Activated naive CD4-positive, alpha-beta T cell treated with anti-CD3 and anti-CD28 coated beads for 36 hours (primary cell): Measurements from ENCODE around the gene AP3B1. TPM values are rescaled to one million over a fixed set of nuclear protein-coding genes. Genes with fewer than 3 reads are reported as not detected.
A peak's percentile ranks its signal among the peaks of the same experiment; 100 is the strongest.

Experiments
- CTCF ChIA-PET: fragments of 350-600 bp; sonication (Branson Sonifier 250); formaldehyde crosslinking; loops from one replicate; lab custom pipeline; 2021; ENCODE audit warnings: antibody characterized with exemption; lab: Charles Lee
- DNase-seq: peaks from one replicate; pipeline ENCODE4 v3.0.0-alpha.2; 2020
- H3K27ac Mint-ChIP-seq: one replicate; pipeline ENCODE4 v1.8.0; 2021; ENCODE audit warnings: mild to moderate bottlenecking, mixed read lengths
- H3K27me3 Mint-ChIP-seq: one replicate; pipeline ENCODE4 v1.8.0; 2021; ENCODE audit warnings: low read depth, mixed read lengths
- H3K36me3 Mint-ChIP-seq: one replicate; pipeline ENCODE4 v1.8.0; 2021; ENCODE audit warnings: low read depth, mixed read lengths
- H3K4me1 Mint-ChIP-seq: one replicate; pipeline ENCODE4 v1.8.0; 2021; ENCODE audit warnings: low read depth, mixed read lengths
- H3K4me3 Mint-ChIP-seq: one replicate; pipeline ENCODE4 v1.8.0; 2021; ENCODE audit warnings: mild to moderate bottlenecking, moderate library complexity, mixed read lengths
- H3K9me3 Mint-ChIP-seq: one replicate; pipeline ENCODE4 v1.8.0; 2021; ENCODE audit warnings: mixed read lengths
- intact Hi-C: fragments of 100-400 bp; cut with micrococcal nuclease; formaldehyde crosslinking; loops from one replicate; pipeline ENCODE4 v1.15.1; 2023
- total RNA-seq, 2 experiments: library from RNA; stranded (reverse); gene quantifications; one replicate each; pipeline ENCODE4 v1.2.3, GENCODE V29; 2021

Gene AP3B1
- total RNA-seq, 2 experiments from 2014 or later = 29.9 to 33.0 TPM

DNA sequence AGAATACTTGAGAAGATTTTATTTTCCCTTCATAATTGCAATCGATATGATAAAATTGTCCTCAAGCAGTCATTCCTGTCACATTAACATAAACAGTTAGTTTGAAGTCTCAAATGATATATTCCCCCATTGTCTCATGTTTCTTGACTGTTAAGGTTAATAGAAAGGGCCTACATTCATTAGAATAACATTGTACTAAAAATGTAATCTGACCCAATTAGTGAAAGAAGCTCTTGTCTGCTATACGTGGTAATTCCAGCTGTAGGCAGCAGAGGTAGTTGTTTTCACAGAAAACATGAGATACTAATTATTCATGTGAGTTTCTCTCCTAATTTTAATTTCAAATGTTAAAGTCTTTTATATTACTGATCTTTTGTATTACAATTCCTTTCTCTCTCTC is 25.9 kb upstream of the AP3B1 start:
- intact Hi-C loops = loop anchor here (2.0 to 5.0 kb wide), 5 partner anchors 172 to 812 kb away; no protein-coding TSS in a partner anchor
- Mint-ChIP-seq H3K9me3 (no peaks in the 10 kb centered on the region), H3K4me1 (no peaks in the 10 kb centered on the region), H3K4me3 (no peak overlapping the region), H3K36me3 (no peaks in the 10 kb centered on the region), H3K27me3 (no peaks in the 10 kb centered on the region), H3K27ac (no peak overlapping the region)
- peak; percentile 22 for DNase-seq
- CTCF ChIA-PET = interaction anchor here (1.6 kb wide), 1 partner anchor 700 kb away, joined by 4 read pairs; no protein-coding TSS in a partner anchor

DNA sequence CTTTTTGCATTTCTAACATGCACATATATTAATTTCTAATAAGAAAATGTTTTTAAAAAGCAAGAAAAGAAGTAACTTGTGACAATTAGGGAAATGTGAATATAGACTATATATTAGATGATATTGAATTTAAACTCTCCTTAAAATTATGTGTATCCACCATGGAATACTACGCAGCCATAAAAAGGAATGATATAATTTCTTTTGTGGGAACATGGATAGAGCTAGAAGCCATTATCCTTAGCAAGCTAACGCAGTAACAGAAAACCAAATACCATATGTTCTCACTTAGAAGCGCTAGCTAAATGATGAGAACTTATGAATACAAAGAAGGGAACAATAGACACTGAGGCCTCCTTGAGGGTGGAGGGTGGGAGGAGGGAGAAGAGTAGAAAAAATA is 23.8 kb upstream of the AP3B1 start:
- H3K9me3 Mint-ChIP-seq = no peaks in the 10 kb centered on the region
- H3K27ac Mint-ChIP-seq = no peak overlapping the region
- intact Hi-C loops = no loop called here
- H3K36me3 Mint-ChIP-seq = no peaks in the 10 kb centered on the region
- CTCF ChIA-PET = no interaction called here
- H3K27me3 Mint-ChIP-seq = no peaks in the 10 kb centered on the region
- H3K4me1 Mint-ChIP-seq = no peaks in the 10 kb centered on the region
- no peak overlapping the region for H3K4me3 Mint-ChIP-seq
- DNase-seq = no peak

DNA sequence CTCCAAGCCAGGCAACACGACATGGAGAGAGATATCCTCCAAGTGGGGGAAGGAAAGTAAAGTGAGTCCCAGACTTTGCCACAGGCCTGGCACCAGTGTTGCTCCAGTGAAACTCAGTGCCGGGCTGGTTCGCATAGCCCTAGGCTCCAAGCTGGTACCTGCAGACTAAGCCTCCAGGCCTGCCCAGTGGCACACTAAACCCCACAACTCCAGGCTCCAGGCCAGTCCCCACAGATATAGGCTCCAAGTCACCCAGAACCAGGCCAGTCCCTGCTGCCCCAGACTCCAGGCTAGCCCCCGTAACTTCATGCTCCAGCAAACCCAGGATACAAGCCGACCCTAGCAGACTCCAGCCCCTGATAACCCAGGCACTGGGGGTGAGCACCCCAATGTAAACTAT is 23.0 kb upstream of the AP3B1 start:
- Mint-ChIP-seq H3K4me3 (no peak overlapping the region), H3K27me3 (no peaks in the 10 kb centered on the region), H3K9me3 (no peaks in the 10 kb centered on the region), H3K36me3 (no peaks in the 10 kb centered on the region), H3K27ac (no peak overlapping the region), H3K4me1 (no peaks in the 10 kb centered on the region)
- intact Hi-C loops = no loop called here
- no peak for DNase-seq
- CTCF ChIA-PET = no interaction called here

DNA sequence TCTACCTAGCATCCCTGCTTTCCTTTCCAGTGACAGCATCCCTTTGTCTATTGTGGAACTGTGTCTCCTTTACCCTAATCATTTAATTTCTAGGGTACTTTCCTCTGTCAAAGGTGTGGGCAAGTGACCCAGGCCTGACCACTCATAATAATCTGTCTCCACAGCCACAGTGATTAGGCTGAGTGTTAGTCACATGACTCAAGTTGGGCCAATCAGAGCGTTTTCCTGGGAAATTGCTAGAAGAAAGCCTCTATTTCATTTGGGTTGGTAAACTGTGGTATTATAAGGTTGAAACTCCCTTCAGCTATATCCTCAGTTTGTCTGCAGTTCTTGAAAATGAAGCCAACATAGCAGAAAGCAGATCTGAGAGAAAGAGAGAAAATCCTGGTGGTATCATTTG is 14.2 kb upstream of the AP3B1 start:
- CTCF ChIA-PET = no interaction called here
- no peak for DNase-seq

DNA sequence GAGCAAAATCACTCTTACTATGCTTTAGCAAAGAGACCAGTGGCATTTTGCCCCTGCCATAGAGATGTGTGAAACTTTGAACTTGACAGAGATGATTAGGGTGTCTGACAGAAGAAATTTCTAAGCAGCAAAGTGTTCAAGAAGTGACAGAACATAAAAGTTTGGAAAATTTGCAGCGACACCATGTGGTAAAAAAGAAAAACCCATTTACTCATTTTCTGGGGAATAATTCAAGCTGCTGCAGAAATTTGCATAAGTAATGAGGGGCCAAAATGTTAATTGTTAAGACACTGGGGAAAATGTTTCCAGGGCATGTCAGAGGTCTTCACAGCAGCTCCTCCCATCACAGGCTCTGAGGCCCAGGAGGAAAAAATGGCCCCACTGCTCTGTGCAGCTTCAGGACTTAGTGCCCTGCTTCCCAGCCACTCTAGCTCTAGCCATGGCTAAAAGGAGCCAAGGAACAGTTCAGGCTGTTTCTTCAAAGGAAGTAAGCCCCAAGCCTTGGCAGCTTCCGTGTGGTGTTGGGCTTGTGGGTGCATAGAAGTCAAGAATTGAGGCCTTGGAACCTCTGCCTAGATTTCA is 6.1 kb upstream of the AP3B1 start:
- H3K4me3 Mint-ChIP-seq = no peak overlapping the region
- H3K9me3 Mint-ChIP-seq = no peaks in the 10 kb centered on the region
- peaks cover 4% of the 10 kb centered on the region for H3K4me1 Mint-ChIP-seq
- H3K36me3 Mint-ChIP-seq = no peaks in the 10 kb centered on the region
- CTCF ChIA-PET = interaction anchor here (0.7 to 1.2 kb wide), 4 partner anchors 9 to 740 kb away, joined by 3 to 5 read pairs (median 4); no protein-coding TSS in a partner anchor
- no peak overlapping the region for H3K27ac Mint-ChIP-seq
- no peak for DNase-seq
- intact Hi-C loops = loop anchor here (1.0 kb wide), 1 partner anchor 740 kb away; no protein-coding TSS in a partner anchor
- peaks cover 3% of the 10 kb centered on the region for H3K27me3 Mint-ChIP-seq

More for the DNA sequence above, 14.2 kb upstream of the AP3B1 start:
- H3K27ac Mint-ChIP-seq = no peak overlapping the region
- no peaks in the 10 kb centered on the region for H3K36me3 Mint-ChIP-seq
- H3K27me3 Mint-ChIP-seq = peaks cover 6% of the 10 kb centered on the region
- no peaks in the 10 kb centered on the region for H3K9me3 Mint-ChIP-seq
- intact Hi-C loops = no loop called here
- no peak overlapping the region for H3K4me3 Mint-ChIP-seq
- no peaks in the 10 kb centered on the region for H3K4me1 Mint-ChIP-seq

DNA sequence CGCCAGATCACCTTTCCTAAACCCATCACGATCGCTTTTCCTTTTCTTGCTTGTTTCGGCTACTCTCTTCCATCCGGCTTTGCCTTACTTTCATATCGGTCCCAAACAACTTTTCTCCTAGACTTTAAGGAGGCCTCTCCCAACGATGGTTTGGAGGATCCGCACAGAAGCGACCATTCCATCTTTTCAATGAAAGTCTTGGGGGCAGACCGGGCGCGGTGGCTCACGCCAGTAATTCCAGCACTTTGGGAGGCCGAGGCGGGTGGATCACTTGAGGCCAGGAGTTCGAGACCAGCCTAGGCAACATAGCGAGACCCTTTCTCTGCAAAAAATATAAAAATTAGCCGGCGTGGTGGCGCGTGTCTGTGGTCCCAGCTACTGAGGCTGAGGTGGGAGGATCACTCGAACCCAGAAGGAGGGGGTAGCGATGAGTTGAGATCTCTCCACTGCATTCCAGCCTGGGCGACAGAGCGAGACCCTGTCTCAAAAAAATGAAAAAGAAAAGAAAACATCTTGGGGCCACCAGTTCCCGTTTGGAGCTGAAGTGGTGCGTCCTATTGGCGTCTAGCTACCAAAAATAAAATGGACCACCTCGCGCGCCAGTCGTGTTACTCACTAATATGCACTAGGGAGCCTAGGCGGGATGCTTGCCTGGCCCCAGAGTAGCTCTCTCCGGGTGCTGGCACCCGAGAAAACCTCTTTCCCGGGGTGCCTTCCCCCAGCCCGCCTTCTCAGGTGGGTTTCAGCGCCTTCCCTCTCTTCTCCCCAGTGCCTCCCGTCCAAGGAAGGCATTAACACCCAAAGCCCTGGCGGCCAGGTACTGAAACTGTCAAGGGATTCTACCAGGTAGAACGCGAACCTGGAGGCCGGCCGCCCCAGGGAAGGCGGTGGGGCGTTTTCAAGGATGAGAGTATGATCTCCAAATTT is 800 bp upstream of the AP3B1 start:
- peak; percentile 45 for DNase-seq
- intact Hi-C loops = loop anchor here (2.0 to 10.0 kb wide), 2 partner anchors 440 to 518 kb away; partner anchors contain the start of gene TBCA
- Mint-ChIP-seq H3K27me3 (no peaks in the 10 kb centered on the region), H3K27ac (peak overlapping the region; percentile 97), H3K4me3 (peak overlapping the region; percentile 91), H3K4me1 (peaks cover 25% of the 10 kb centered on the region), H3K9me3 (no peaks in the 10 kb centered on the region), H3K36me3 (peaks cover 5% of the 10 kb centered on the region)
- CTCF ChIA-PET = interaction anchor here (0.6 to 1.8 kb wide), 5 partner anchors 11 to 213 kb away, joined by 3 to 6 read pairs (median 4); partner anchors contain the start of gene SCAMP1

DNA sequence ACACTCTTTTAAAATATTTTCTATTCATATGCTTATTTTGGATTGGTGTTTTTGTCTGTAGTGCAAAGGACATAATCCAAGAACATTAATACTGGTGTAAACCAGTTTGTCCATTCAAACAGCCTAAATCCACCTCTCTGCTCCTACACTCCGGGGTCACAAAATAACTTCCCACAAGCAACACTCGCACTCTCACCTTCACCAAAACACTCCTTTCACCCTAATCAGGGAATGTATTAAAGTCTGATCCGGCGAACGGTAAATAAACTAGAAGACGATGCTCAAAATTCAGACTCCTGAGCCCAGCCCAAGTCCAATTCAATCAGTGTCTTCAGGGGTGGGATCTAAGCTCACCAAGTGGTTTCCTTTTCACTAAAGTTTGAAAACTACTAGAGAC is 649 bp downstream of the AP3B1 start:
- peak overlapping the region; percentile 91 for H3K4me3 Mint-ChIP-seq
- intact Hi-C loops = loop anchor here (1.0 to 10.0 kb wide), 5 partner anchors 66 to 1264 kb away; partner anchors contain the start of genes AGGF1, SCAMP1 and TBCA
- peak overlapping the region; percentile 97 for H3K27ac Mint-ChIP-seq
- no peaks in the 10 kb centered on the region for H3K9me3 Mint-ChIP-seq
- no peaks in the 10 kb centered on the region for H3K27me3 Mint-ChIP-seq
- peaks cover 37% of the 10 kb centered on the region for H3K4me1 Mint-ChIP-seq
- no peak for DNase-seq
- H3K36me3 Mint-ChIP-seq = peaks cover 5% of the 10 kb centered on the region
- CTCF ChIA-PET = interaction anchor here (0.6 to 1.0 kb wide), 2 partner anchors 67 to 519 kb away, joined by 3 read pairs; partner anchors contain the start of gene SCAMP1

DNA sequence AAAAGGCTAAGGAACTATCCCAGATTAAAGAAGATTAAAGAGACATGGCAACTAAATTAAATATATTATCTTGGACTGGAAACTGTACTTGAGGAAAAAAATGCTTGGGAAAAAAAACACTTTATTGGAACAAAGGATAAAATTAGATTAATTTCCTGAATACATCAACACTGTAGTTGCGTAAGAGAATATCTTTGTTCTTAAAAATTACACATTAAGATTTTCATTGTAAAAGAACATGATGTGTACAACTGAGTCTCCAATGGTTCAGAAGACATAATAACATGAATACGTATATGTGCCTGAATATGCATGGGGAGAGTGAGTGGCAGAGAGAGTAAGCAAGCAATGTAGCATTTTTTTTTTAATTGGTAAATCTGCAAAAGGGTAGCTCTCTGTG is 2.8 kb downstream of the AP3B1 start:
- intact Hi-C loops = loop anchor here (10.0 kb wide), 1 partner anchor 437 kb away; no protein-coding TSS in a partner anchor
- no peak overlapping the region for H3K4me3 Mint-ChIP-seq
- CTCF ChIA-PET = interaction anchor here (1.4 kb wide), 1 partner anchor 9 kb away, joined by 5 read pairs; no protein-coding TSS in a partner anchor
- peaks cover 5% of the 10 kb centered on the region for H3K36me3 Mint-ChIP-seq
- H3K9me3 Mint-ChIP-seq = no peaks in the 10 kb centered on the region
- H3K27me3 Mint-ChIP-seq = no peaks in the 10 kb centered on the region
- H3K27ac Mint-ChIP-seq = no peak overlapping the region
- peaks cover 41% of the 10 kb centered on the region for H3K4me1 Mint-ChIP-seq
- no peak for DNase-seq

DNA sequence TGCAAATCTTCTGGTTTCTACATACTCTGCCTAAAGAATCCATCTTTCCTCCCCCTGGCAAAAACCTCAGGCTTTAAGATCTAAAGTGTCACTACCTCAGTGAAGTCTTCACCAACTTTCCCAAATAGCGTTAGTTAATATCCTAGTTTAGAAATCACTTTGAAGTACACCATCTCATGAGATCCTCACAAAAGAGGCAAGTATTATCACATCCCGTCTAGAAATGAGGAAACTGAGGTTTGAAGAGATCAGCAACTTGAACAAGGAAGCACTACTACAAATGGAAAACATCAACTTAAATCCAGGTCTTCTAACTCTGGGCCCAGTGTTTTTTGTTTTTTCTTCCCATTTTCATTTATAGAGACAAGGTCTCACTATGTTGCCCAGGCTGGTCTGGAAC is 4.6 kb downstream of the AP3B1 start:
- CTCF ChIA-PET = interaction anchor here (0.7 kb wide), 1 partner anchor 14 kb away, joined by 4 read pairs; no protein-coding TSS in a partner anchor
- DNase-seq = no peak
- Mint-ChIP-seq H3K36me3 (peaks cover 15% of the 10 kb centered on the region), H3K27ac (no peak overlapping the region), H3K4me1 (peaks cover 54% of the 10 kb centered on the region), H3K9me3 (no peaks in the 10 kb centered on the region), H3K4me3 (no peak overlapping the region), H3K27me3 (no peaks in the 10 kb centered on the region)
- intact Hi-C loops = loop anchor here (10.0 kb wide), 1 partner anchor 435 kb away; no protein-coding TSS in a partner anchor

DNA sequence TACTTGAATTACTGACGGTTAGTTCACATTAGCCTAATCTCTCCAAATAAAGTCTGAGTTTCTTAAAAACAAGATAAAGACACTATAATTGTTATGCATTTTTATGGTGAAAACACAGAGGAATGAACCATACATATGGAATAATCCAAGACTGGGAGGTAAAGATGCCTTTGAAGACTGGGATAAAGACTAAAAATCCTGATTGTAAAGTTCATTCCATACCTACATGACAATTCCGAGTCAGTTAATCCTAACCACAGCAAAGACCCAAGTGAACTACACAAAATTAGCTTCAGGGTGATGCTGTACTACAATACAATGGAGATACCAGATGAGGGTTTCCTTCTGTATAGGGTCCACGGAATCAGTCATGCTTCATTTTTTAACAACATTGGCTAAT is 6.3 kb downstream of the AP3B1 start:
- CTCF ChIA-PET = no interaction called here
- H3K27ac Mint-ChIP-seq = no peak overlapping the region
- intact Hi-C loops = no loop called here
- peaks cover 10% of the 10 kb centered on the region for H3K36me3 Mint-ChIP-seq
- H3K27me3 Mint-ChIP-seq = no peaks in the 10 kb centered on the region
- no peak for DNase-seq
- H3K9me3 Mint-ChIP-seq = no peaks in the 10 kb centered on the region
- no peak overlapping the region for H3K4me3 Mint-ChIP-seq
- peaks cover 59% of the 10 kb centered on the region for H3K4me1 Mint-ChIP-seq

DNA sequence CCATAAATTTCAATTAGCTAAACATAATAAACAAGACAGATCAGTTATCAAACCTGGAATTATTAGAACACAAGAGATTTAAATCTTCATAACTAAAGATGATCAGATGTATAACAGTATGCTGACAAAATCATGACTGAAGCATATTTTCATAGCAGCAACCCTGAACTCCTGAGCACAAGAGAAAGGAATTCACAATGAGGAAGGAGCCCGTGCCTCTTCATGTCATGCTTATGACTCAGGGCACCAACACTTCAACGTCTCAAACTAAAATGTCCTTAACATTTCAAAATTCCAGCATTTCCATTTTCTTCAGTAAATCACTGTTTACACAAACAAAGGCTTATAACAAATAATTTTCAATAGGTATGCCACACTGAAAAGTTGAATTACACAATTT is 6.7 kb downstream of the AP3B1 start:
- no peak for DNase-seq
- peaks cover 59% of the 10 kb centered on the region for H3K4me1 Mint-ChIP-seq
- no peak overlapping the region for H3K4me3 Mint-ChIP-seq
- H3K36me3 Mint-ChIP-seq = peaks cover 10% of the 10 kb centered on the region
- CTCF ChIA-PET = no interaction called here
- intact Hi-C loops = no loop called here
- H3K27ac Mint-ChIP-seq = no peak overlapping the region
- H3K9me3 Mint-ChIP-seq = no peaks in the 10 kb centered on the region
- H3K27me3 Mint-ChIP-seq = no peaks in the 10 kb centered on the region

DNA sequence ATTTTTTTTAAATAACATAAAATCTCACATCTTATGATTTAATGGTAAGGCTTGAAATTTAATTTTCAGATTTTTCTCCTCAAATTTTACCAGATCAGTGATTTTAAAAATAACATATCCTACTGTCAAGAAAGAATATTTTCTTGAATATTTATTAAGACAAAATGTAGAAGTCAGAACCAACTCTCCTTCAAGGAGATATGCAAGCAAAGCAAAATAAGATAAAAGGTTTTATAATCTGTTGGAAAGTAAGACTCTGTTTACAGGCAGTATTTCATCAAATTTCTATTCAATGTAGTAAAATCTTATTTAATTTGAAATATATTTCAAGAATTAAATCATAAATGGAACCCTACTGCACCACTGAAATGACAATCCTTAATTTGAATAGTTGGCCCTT is 7.3 kb downstream of the AP3B1 start:
- peaks cover 10% of the 10 kb centered on the region for H3K36me3 Mint-ChIP-seq
- no peak overlapping the region for H3K27ac Mint-ChIP-seq
- H3K4me3 Mint-ChIP-seq = no peak overlapping the region
- CTCF ChIA-PET = no interaction called here
- no peaks in the 10 kb centered on the region for H3K27me3 Mint-ChIP-seq
- intact Hi-C loops = no loop called here
- H3K4me1 Mint-ChIP-seq = peaks cover 54% of the 10 kb centered on the region
- no peaks in the 10 kb centered on the region for H3K9me3 Mint-ChIP-seq
- DNase-seq = no peak
